K562 (cell line): ENCODE results near the gene RTN4. TPM values are rescaled to one million over a fixed set of nuclear protein-coding genes. Genes with fewer than 3 reads are reported as not detected.
A peak's percentile ranks its signal among the peaks of the same experiment; 100 is the strongest.

Source experiments
- BHLHE40 ChIP-seq: IDR thresholded peaks from 2 replicates; pipeline ENCODE4 v1.6.1; 2011; ENCODE audit warnings: low read length, improper control_type of control experiment
- CAMTA2 ChIP-seq: fragments of 250-450 bp; sonication (Bioruptor Pico); conservative IDR thresholded peaks from 2 replicates; pipeline ENCODE4 v1.5.1; 2022
- CREB1 ChIP-seq, 2 experiments: sonication (generic) in 1 of 2; formaldehyde crosslinking in 1 of 2; IDR thresholded peaks; 2 replicates each; pipeline versions ENCODE4 v1.6.1 to v1.8.0; 2012 to 2022; ENCODE audit warnings: inconsistent platforms in 1 of 2, mild to moderate bottlenecking in 1 of 2, missing genetic modification reagents in 1 of 2, moderate library complexity in 1 of 2
- CREB3L1 ChIP-seq: fragments of 450-650 bp; IDR thresholded peaks from 2 replicates; pipeline ENCODE4 v1.6.1; 2014; ENCODE audit warnings: low read depth, mild to moderate bottlenecking, moderate library complexity, borderline replicate concordance
- FOXJ2 ChIP-seq: fragments of 200-800 bp; sonication (Bioruptor generic); IDR thresholded peaks from 2 replicates; pipeline ENCODE4 v1.6.1; 2016; ENCODE audit warnings: missing genetic modification characterization, missing compliant biosample characterization
- HINFP ChIP-seq: fragments of 450-650 bp; conservative IDR thresholded peaks from 2 replicates; pipeline ENCODE4 v1.6.1; 2016; ENCODE audit warnings: missing genetic modification characterization, low read depth, mild to moderate bottlenecking, control low read depth, missing compliant biosample characterization
- KLF10 ChIP-seq: fragments of 250-450 bp; sonication (Bioruptor Pico); IDR thresholded peaks from 2 replicates; pipeline ENCODE4 v1.6.1; 2021; ENCODE audit warnings: matching md5 sums
- MYBL2 ChIP-seq, 2 experiments: fragments of 450-650 bp in 1 of 2; sonication (generic) in 1 of 2; formaldehyde crosslinking in 1 of 2; IDR thresholded peaks; 2 replicates each; pipeline versions ENCODE4 v1.6.1 to v1.8.1; 2017 to 2022; ENCODE audit warnings: borderline replicate concordance in 1 of 2, inconsistent platforms in 1 of 2, low read depth in 1 of 2, mild to moderate bottlenecking in 1 of 2, missing genetic modification reagents in 1 of 2, moderate library complexity in 1 of 2
- REST ChIP-seq, 2 experiments: fragments of 450-650 bp; formaldehyde crosslinking in 1 of 2; IDR thresholded peaks; 2 replicates each; pipeline versions ENCODE4 v1.4.0 to v1.6.1; 2014 to 2020; ENCODE audit warnings: mild to moderate bottlenecking in 2 of 2, borderline replicate concordance in 1 of 2, low read depth in 1 of 2
- SMAD1 ChIP-seq: fragments of 150-350 bp; IDR thresholded peaks from 2 replicates; pipeline ENCODE4 v1.6.1; 2014; ENCODE audit warnings: low read length, low read depth; ENCODE audit not compliant: partially characterized antibody
- SREBF2 ChIP-seq: sonication (generic); formaldehyde crosslinking; IDR thresholded peaks from 2 replicates; pipeline ENCODE4 v1.4.0; 2020; ENCODE audit warnings: mild to moderate bottlenecking, missing genetic modification reagents
- ZNF253 ChIP-seq: fragments of 250-450 bp; sonication (Bioruptor Pico); conservative IDR thresholded peaks from 2 replicates; pipeline ENCODE4 v1.6.1; 2021; ENCODE audit warnings: mild to moderate bottlenecking
- ZNF655 ChIP-seq: fragments of 250-450 bp; sonication (Bioruptor Pico); IDR thresholded peaks from 2 replicates; pipeline ENCODE4 v1.5.0; 2021
- ZNF785 ChIP-seq: fragments of 250-450 bp; sonication (Bioruptor Pico); IDR thresholded peaks from 2 replicates; pipeline ENCODE4 v1.4.0; 2020; ENCODE audit warnings: mild to moderate bottlenecking
- polyA plus RNA-seq, 8 experiments: library from polyadenylated mRNA; depleted of rRNA in 4 of 8; stranded (reverse) in 5 of 8; unstranded in 3 of 8; fragments of >200 nt; fragmentation: Nextera tagmentation in 2 of 8; fragmentation: Illumina TruSeq in 1 of 8; extraction: Ambion mirVana in 2 of 8; extraction: Trizol in 1 of 8; gene quantifications; 2 replicates each; pipeline versions ENCODE4 v1.2.1 to v1.2.3, GENCODE V29; 2011 to 2014; ENCODE audit warnings: inconsistent platforms in 1 of 8, missing spikeins in 1 of 8
- total RNA-seq, 7 experiments: library from RNA; depleted of rRNA in 6 of 7; stranded (reverse); fragments of >200 nt in 6 of 7; fragmentation: Illumina TruSeq in 2 of 7; extraction: Trizol in 2 of 7; gene quantifications; 2 replicates each; pipeline versions ENCODE4 v1.2.1 to v1.2.3, GENCODE V29; 2011 to 2021; ENCODE audit warnings: low replicate concordance in 1 of 7

The RTN4 gene
- total and polyA plus RNA-seq, 9 of the 15 experiments (the other 6 are each of a cell fraction or from before 2014, with no cell fraction given), result 73.0 to 248 (median 116) TPM

- TF ChIP-seq SREBF2 (CRISPR knock-in tag) (no peak), HINFP (tag) (peak; percentile 6; the same call in 1 of the 2 replicates), FOXJ2 (tag) (no peak), SMAD1 (no peak), ZNF785 (no peak), BHLHE40 (no peak), KLF10 (no peak), REST (IDR thresholded peaks at IDR 0.05; ENCODE audit: borderline replicate concordance) (no peak), REST (CRISPR knock-in tag; IDR thresholded peaks at IDR 0.05; ENCODE audit: low read depth) (no peak; the same call in 1 of the 2 replicates), ZNF655 (CRISPR knock-in tag) (no peak), CREB1 (IDR thresholded peaks at IDR 0.05) (no peak), CREB1 (CRISPR knock-in tag; IDR thresholded peaks at IDR 0.05) (no peak), ZNF253 (no peak), CREB3L1 (no peak), MYBL2 (IDR thresholded peaks at IDR 0.05; ENCODE audit: low read depth) (no peak), MYBL2 (CRISPR knock-in tag; IDR thresholded peaks at IDR 0.05; ENCODE audit: borderline replicate concordance) (no peak), CAMTA2 (CRISPR knock-in tag) (no peak)
Observed at GRCh38 chr2:54955358-54956110, 94.7 kb downstream of the RTN4 start (continued).
